ENCODE results near the gene ENTPD7. TPM values are rescaled to one million over a fixed set of nuclear protein-coding genes. Genes with fewer than 3 reads are reported as not detected.

The ENTPD7 gene
- total and polyA plus RNA-seq, 2 of the 8 experiments (the other 6 are each of a cell fraction or from before 2014, with no cell fraction given): 5.0 to 15.6 TPM

GRCh38 chr10:99681553-99681952, 22.2 kb downstream of the ENTPD7 start:
- H3K4ac ChIP-seq (replicated peaks; ENCODE audit: insufficient read length, low read depth, low read length): no peak overlapping the region
- FAIRE-seq: no peak
- no peak overlapping the region for H3K4me3 ChIP-seq (ENCODE audit: extremely low read depth in 1 of 4, insufficient read depth in 2 of 4, low read depth in 3 of 4, low read length in 4 of 4)
- WGBS, 2 experiments (ENCODE audit: extremely low coverage in 1 of 2, insufficient coverage in 1 of 2, insufficient read length in 1 of 2, insufficient replicate concordance in 2 of 2, low coverage in 1 of 2, low lambda C conversion rate in 2 of 2, missing lambda C conversion rate in 1 of 2): 96% methylated on average over 4 of the region's 4 CpGs; no CpG with 5 or more reads in 1 of the 2 experiments
- no peak overlapping the region for H2BK12ac ChIP-seq (ENCODE audit: low read depth, low read length)
- H3K9ac ChIP-seq (replicated peaks in 1 of 4; ENCODE audit: extremely low read depth in 1 of 4, low read depth in 3 of 4, low read length in 3 of 4): no peak overlapping the region
- no peak overlapping the region for H3K18ac ChIP-seq (ENCODE audit: extremely low read depth, low read length)
- H3K56ac ChIP-seq (replicated peaks; ENCODE audit: insufficient read length, low read depth, low read length): no peak overlapping the region
- no peaks in the 10 kb centered on the region for H3K27me3 ChIP-seq (replicated peaks in 1 of 4; ENCODE audit: control insufficient read depth in 3 of 4, extremely low read depth in 1 of 4, insufficient read depth in 3 of 4, low read length in 3 of 4)
- no peak overlapping the region for H2BK120ac ChIP-seq (replicated peaks; ENCODE audit: low read depth, low read length)
- no peak overlapping the region for H4K5ac ChIP-seq (ENCODE audit: insufficient read length, low read depth, low read length)
- H3K27ac ChIP-seq (ENCODE audit: low read depth, low read length): no peak overlapping the region
- no peak overlapping the region for H3K23ac ChIP-seq (ENCODE audit: insufficient read length)
- no peak overlapping the region for H2AFZ ChIP-seq (ENCODE audit: low read length)
- no peak overlapping the region for H2BK5ac ChIP-seq (ENCODE audit: low read depth, low read length)
- H2BK20ac ChIP-seq (ENCODE audit: low read length): no peak overlapping the region
- no peak overlapping the region for H3K14ac ChIP-seq (ENCODE audit: insufficient read length)
- H2AK5ac ChIP-seq (ENCODE audit: low read depth, low read length): no peak overlapping the region
- H3K79me2 ChIP-seq (ENCODE audit: control insufficient read depth in 1 of 2, insufficient read depth in 2 of 2, low read length in 2 of 2): no peaks in the 10 kb centered on the region
- no peaks in the 10 kb centered on the region for H3K4me1 ChIP-seq (replicated peaks in 1 of 4; ENCODE audit: control insufficient read depth in 3 of 4, insufficient read depth in 4 of 4, low read length in 3 of 4)
- no peak for DNase-seq (ENCODE audit: low read depth in 1 of 2, low spot score in 2 of 2)
- no peak overlapping the region for H3K4me2 ChIP-seq (ENCODE audit: insufficient read depth in 1 of 2, low read depth in 2 of 2, low read length in 2 of 2)
- ChIA-PET POLR2A (ENCODE audit: partially characterized antibody) (interaction anchor here (0.7 kb wide), 2 partner anchors 18 to 475 kb away, joined by 3 to 4 read pairs; no protein-coding TSS in a partner anchor), CTCF (ENCODE audit: partially characterized antibody) (interaction anchor here (0.6 kb wide), 2 partner anchors 69 to 245 kb away, joined by 3 read pairs; no protein-coding TSS in a partner anchor)
- H4K20me1 ChIP-seq (replicated peaks in 1 of 2; ENCODE audit: control insufficient read depth in 1 of 2, insufficient read depth in 2 of 2, low read length in 2 of 2): no peaks in the 10 kb centered on the region
- no peaks in the 10 kb centered on the region for H3K9me3 ChIP-seq (ENCODE audit: insufficient read depth in 2 of 2, low read depth in 1 of 2, low read length in 1 of 2)
- H4K91ac ChIP-seq (replicated peaks; ENCODE audit: insufficient read length, low read length): no peak overlapping the region
- H2BK15ac ChIP-seq (ENCODE audit: low read length): no peak overlapping the region
- no peaks in the 10 kb centered on the region for H3K23me2 ChIP-seq (ENCODE audit: low read depth, low read length)
- H3K79me1 ChIP-seq (ENCODE audit: low read depth, low read length): no peaks in the 10 kb centered on the region
- H3K36me3 ChIP-seq (ENCODE audit: control insufficient read depth in 2 of 4, insufficient read depth in 4 of 4, low read length in 3 of 4): peaks cover 0 to 12% (median 9%) of the 10 kb centered on the region in 4 experiments; a peak in 5 of 8 replicates
- H4K8ac ChIP-seq (ENCODE audit: extremely low read depth, insufficient read depth, low read length): no peak overlapping the region
- TF ChIP-seq SP4 (IDR thresholded peaks at IDR 0.05; ENCODE audit: low read length) (no peak), SP1 (IDR thresholded peaks at IDR 0.05; ENCODE audit: low read depth, low read length) (no peak), TBP (IDR thresholded peaks at IDR 0.05; ENCODE audit: low read depth, low read length) (no peak), BACH1 (IDR thresholded peaks at IDR 0.05; ENCODE audit: low read length) (no peak), TAF7 (optimal IDR thresholded peaks at IDR 0.05; ENCODE audit: borderline replicate concordance, low read depth, low read length) (no peak), RFX5 (IDR thresholded peaks at IDR 0.05; ENCODE audit: borderline replicate concordance, low read depth, low read length) (no peak), HDAC6 (IDR thresholded peaks at IDR 0.05; ENCODE audit: low read depth, low read length) (no peak), CTCF (IDR thresholded peaks at IDR 0.05; ENCODE audit: control extremely low read depth in 1 of 3, insufficient read depth in 1 of 3, low read depth in 1 of 3, low read length in 3 of 3) (no peak), SAP30 (IDR thresholded peaks at IDR 0.05; ENCODE audit: insufficient read depth, insufficient replicate concordance, low read length) (no peak), POLR2A (IDR thresholded peaks at IDR 0.05; ENCODE audit: control extremely low read depth in 1 of 2, low read depth in 2 of 2, low read length in 2 of 2) (no peak), CHD2 (IDR thresholded peaks at IDR 0.05; ENCODE audit: low read length) (no peak), YY1 (IDR thresholded peaks at IDR 0.05; ENCODE audit: low read depth, low read length) (no peak), EGR1 (IDR thresholded peaks at IDR 0.05; ENCODE audit: borderline replicate concordance, low read depth, low read length) (no peak)
